Endothelial cell (in vitro differentiated cells): ENCODE results near the gene TAPT1. TPM values are rescaled to one million over a fixed set of nuclear protein-coding genes. Genes with fewer than 3 reads are reported as not detected.

Experiments
- DNase-seq: peaks from one replicate; pipeline ENCODE4 v3.0.0; 2021; ENCODE audit warnings: low spot score
- H3K27ac Mint-ChIP-seq: one replicate; pipeline ENCODE4 v1.8.0; 2021; ENCODE audit warnings: mixed read lengths, inconsistent platforms; ENCODE audit not compliant: unreplicated experiment
- H3K27me3 Mint-ChIP-seq: one replicate; pipeline ENCODE4 v1.8.0; 2021; ENCODE audit warnings: mild to moderate bottlenecking, moderate library complexity, mixed read lengths, inconsistent platforms; ENCODE audit not compliant: unreplicated experiment
- H3K36me3 Mint-ChIP-seq: one replicate; pipeline ENCODE4 v1.8.0; 2021; ENCODE audit warnings: mild to moderate bottlenecking, low read depth, mixed read lengths, inconsistent platforms; ENCODE audit not compliant: unreplicated experiment
- H3K4me1 Mint-ChIP-seq: one replicate; pipeline ENCODE4 v1.8.0; 2021; ENCODE audit warnings: mild to moderate bottlenecking, mixed read lengths, inconsistent platforms; ENCODE audit not compliant: unreplicated experiment
- H3K4me3 Mint-ChIP-seq: one replicate; pipeline ENCODE4 v1.8.0; 2021; ENCODE audit warnings: mild to moderate bottlenecking, mixed read lengths, inconsistent platforms; ENCODE audit not compliant: unreplicated experiment
- H3K9me3 Mint-ChIP-seq: one replicate; pipeline ENCODE4 v1.8.0; 2021; ENCODE audit warnings: mixed read lengths, inconsistent platforms; ENCODE audit not compliant: unreplicated experiment
- total RNA-seq: library from RNA; stranded (reverse); fragmentation: NEBNext Ultra II Directional; extraction: Animal tissue kit (Norgen Biotek cat#: 25700); gene quantifications from one replicate; pipeline ENCODE4 v1.2.1, GENCODE V29; 2021; ENCODE audit not compliant: unreplicated experiment
- TF ChIP-seq, protein P1 (sequence below): fragments of 200-600 bp; sonication (generic); IDR thresholded peaks from one replicate; pipeline ENCODE4 v1.5.0; 2021; ENCODE audit warnings: antibody characterized with exemption; ENCODE audit not compliant: unreplicated experiment

Gene TAPT1
- total RNA-seq, 1 donor from 2014 or later: 18.4 TPM

DNA sequence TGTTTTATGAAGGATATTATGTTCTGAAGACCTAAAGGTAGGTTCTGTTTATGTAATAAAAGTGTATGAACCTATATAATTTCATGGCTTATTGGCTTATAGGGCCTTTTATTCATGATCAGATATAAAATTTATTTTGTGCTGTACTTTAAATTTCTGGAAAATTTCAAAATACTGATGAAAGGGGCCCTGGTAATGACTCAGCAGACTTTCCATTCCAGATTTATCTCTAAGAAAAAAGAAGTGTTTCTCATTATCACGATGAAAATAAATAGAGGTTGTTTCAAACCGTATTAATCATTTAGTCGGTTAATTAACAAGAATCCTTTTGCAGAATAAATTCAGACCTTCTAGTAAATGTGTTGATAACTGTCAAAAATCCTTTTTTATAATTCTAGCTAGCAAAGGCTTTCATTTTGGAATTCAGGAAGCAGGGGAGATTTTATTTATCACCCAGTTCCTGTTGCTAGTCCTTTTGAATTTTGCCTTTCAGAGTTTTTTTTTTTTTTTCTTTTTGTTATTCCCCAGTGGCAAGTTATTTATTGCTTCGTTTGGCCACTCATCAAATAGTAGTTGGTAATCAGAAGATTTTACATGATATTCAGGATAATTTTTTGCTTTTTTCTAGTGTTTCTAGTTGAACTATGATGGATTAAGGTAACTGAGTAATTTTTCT, 5.4 kb upstream of the TAPT1 start:
- H3K36me3 Mint-ChIP-seq: no peaks in the 10 kb centered on the region
- no peaks in the 10 kb centered on the region for H3K9me3 Mint-ChIP-seq
- peak overlapping the region; percentile 58 for H3K27ac Mint-ChIP-seq
- H3K4me3 Mint-ChIP-seq: no peak overlapping the region
- H3K27me3 Mint-ChIP-seq: peaks cover 1% of the 10 kb centered on the region
- H3K4me1 Mint-ChIP-seq: peaks cover 20% of the 10 kb centered on the region
- no peak for DNase-seq
- TF ChIP-seq, protein P1, sequence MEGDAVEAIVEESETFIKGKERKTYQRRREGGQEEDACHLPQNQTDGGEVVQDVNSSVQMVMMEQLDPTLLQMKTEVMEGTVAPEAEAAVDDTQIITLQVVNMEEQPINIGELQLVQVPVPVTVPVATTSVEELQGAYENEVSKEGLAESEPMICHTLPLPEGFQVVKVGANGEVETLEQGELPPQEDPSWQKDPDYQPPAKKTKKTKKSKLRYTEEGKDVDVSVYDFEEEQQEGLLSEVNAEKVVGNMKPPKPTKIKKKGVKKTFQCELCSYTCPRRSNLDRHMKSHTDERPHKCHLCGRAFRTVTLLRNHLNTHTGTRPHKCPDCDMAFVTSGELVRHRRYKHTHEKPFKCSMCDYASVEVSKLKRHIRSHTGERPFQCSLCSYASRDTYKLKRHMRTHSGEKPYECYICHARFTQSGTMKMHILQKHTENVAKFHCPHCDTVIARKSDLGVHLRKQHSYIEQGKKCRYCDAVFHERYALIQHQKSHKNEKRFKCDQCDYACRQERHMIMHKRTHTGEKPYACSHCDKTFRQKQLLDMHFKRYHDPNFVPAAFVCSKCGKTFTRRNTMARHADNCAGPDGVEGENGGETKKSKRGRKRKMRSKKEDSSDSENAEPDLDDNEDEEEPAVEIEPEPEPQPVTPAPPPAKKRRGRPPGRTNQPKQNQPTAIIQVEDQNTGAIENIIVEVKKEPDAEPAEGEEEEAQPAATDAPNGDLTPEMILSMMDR: no peak

DNA sequence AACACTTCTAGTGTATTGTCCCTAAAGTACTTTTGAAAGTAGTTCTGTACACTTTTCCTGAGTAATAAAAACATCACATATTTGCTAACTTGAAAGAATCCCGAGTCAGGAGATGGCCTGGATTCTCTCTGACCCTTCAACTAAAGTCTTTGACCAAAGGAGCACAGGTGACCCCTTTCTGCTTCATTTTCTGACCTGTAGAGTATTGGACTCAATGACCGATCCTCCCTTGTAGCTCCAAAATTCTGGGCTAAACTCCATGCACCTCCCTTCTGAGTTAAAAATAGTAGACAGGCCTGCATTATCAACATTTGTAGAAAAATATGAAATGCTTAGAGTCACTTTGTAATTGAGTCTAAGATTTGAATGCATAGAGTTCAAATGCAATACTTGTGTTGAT, 4.0 kb upstream of the TAPT1 start:
- H3K36me3 Mint-ChIP-seq: no peaks in the 10 kb centered on the region
- H3K4me3 Mint-ChIP-seq: no peak overlapping the region
- no peaks in the 10 kb centered on the region for H3K9me3 Mint-ChIP-seq
- peaks cover 20% of the 10 kb centered on the region for H3K4me1 Mint-ChIP-seq
- H3K27ac Mint-ChIP-seq: no peak overlapping the region
- DNase-seq: no peak
- TF ChIP-seq, protein P1: no peak
- peaks cover 4% of the 10 kb centered on the region for H3K27me3 Mint-ChIP-seq

DNA sequence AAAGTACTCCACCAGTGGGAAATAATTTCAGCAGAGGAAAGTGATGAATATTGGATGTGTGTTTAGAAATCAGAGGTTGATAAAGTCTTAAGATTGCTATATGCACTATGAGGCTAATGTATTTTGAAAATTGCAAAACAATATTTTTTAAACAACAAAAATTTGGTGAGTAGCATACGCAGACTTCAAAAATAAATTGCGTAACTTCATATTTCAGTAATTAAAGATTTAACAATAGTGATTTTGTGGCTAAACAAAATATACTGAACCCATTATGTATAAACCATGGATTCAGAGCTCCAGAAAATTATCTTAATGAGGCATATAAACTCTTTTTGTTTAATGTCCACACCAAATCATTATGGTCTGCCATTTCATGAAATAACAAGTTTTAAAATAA, 3.3 kb upstream of the TAPT1 start:
- H3K4me3 Mint-ChIP-seq: no peak overlapping the region
- peaks cover 4% of the 10 kb centered on the region for H3K27me3 Mint-ChIP-seq
- H3K27ac Mint-ChIP-seq: no peak overlapping the region
- TF ChIP-seq, protein P1: no peak
- no peak for DNase-seq
- no peaks in the 10 kb centered on the region for H3K36me3 Mint-ChIP-seq
- no peaks in the 10 kb centered on the region for H3K9me3 Mint-ChIP-seq
- H3K4me1 Mint-ChIP-seq: peaks cover 26% of the 10 kb centered on the region

DNA sequence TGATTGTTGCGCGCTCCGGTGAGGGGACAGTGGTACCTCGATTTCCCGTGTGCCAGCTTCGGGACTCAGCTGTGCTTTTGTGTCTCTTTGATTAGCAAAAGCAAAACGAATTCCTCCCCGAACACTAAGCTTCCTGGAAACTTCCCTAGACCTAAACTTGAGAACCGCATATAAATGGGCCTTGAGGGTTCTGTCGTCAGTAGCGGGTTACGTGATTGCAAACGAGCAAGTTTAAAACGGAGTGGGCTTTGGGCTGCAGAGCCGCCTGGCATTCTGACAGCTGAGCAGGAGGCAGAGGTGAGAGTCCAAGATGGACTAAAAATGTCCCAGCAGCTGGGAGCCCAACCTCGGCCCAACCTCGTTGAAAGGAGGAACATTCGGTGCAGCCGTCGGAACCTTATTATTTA, 1.2 kb upstream of the TAPT1 start:
- H3K27ac Mint-ChIP-seq: peak overlapping the region; percentile 87
- TF ChIP-seq, protein P1: no peak
- peak overlapping the region; percentile 95 for H3K4me3 Mint-ChIP-seq
- peaks cover 4% of the 10 kb centered on the region for H3K27me3 Mint-ChIP-seq
- no peaks in the 10 kb centered on the region for H3K9me3 Mint-ChIP-seq
- DNase-seq: no peak
- no peaks in the 10 kb centered on the region for H3K36me3 Mint-ChIP-seq
- H3K4me1 Mint-ChIP-seq: peaks cover 39% of the 10 kb centered on the region

DNA sequence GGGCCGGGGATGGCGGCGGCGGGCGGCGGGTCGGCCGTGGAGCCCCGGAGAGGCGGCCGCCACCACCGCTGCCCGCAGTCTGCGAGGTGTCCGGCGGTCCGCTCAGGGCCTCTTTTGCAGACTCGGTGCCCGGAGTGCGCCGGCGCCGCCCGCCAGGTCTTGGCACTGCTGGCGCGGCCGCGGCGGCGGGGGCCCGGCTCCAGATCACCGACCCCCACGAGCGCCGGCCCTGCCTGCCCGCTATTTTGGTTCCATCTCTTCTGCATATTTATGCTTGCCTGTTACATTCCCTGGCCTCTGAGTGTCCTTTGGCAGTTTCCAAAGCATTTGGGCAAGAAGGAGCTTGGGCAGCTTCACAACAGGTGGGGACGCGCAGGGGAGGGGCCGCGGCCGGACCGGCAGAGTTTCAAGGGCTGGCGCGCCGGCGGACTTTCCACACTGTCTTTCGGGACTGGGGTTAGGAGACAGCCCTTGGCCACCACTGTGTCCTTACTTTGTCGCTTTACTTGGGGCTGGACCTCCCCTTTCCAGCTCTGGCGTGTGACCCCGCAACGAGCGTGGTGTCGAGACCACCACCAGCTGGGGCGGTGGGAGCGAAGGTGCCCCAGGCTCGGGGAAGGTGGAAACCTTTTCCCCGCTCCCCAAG, 668 bp upstream of the TAPT1 start:
- H3K4me1 Mint-ChIP-seq: peaks cover 34% of the 10 kb centered on the region
- H3K27me3 Mint-ChIP-seq: peaks cover 4% of the 10 kb centered on the region
- peak overlapping the region; percentile 95 for H3K4me3 Mint-ChIP-seq
- H3K9me3 Mint-ChIP-seq: no peaks in the 10 kb centered on the region
- TF ChIP-seq, protein P1: no peak
- H3K36me3 Mint-ChIP-seq: no peaks in the 10 kb centered on the region
- DNase-seq: peak; percentile 51
- peak overlapping the region; percentile 87 for H3K27ac Mint-ChIP-seq
